Thymus (tissue), 11 donors: ENCODE data around the gene CHN2. TPM values are rescaled to one million over a fixed set of nuclear protein-coding genes. Genes with fewer than 3 reads are reported as not detected.

Experiments
- DNase-seq, 9 donors: peaks; one replicate each; pipeline ENCODE4 v3.0.0-alpha.2; 2013; ENCODE audit warnings: low spot score in 9 of 9, low read depth in 6 of 9, missing footprints in 1 of 9
- H3K27ac ChIP-seq, 2 donors: one replicate each; pipeline ENCODE4 v1.5.1; 2013; ENCODE audit warnings: control low read depth in 1 of 2, low read depth in 1 of 2, low read length in 1 of 2, mild to moderate bottlenecking in 1 of 2, moderate library complexity in 1 of 2
- H3K27me3 ChIP-seq, 2 donors: one replicate each; pipeline ENCODE4 v1.5.1; 2013; ENCODE audit warnings: low read length in 1 of 2; ENCODE audit not compliant: control insufficient read depth in 2 of 2, insufficient read depth in 1 of 2
- H3K36me3 ChIP-seq, 2 donors: one replicate each; pipeline ENCODE4 v1.5.1; 2013; ENCODE audit warnings: low read length in 1 of 2, mild to moderate bottlenecking in 1 of 2, moderate library complexity in 1 of 2; ENCODE audit not compliant: control insufficient read depth in 2 of 2, insufficient read depth in 2 of 2
- H3K4me1 ChIP-seq, 2 donors: one replicate each; pipeline ENCODE4 v1.5.1; 2013; ENCODE audit warnings: low read length in 2 of 2; ENCODE audit not compliant: control insufficient read depth in 2 of 2, insufficient read depth in 2 of 2
- H3K4me3 ChIP-seq, 2 donors: one replicate each; pipeline ENCODE4 v1.5.1; 2013; ENCODE audit warnings: low read length in 2 of 2, control low read depth in 1 of 2, mild to moderate bottlenecking in 1 of 2
- H3K9me3 ChIP-seq, 2 donors: one replicate each; pipeline ENCODE4 v1.5.1; 2013; ENCODE audit warnings: low read length in 1 of 2, mild to moderate bottlenecking in 1 of 2; ENCODE audit not compliant: control insufficient read depth in 2 of 2, insufficient read depth in 1 of 2
- WGBS: extraction: QIAGEN DNeasy Blood & Tissue Kit; methylation state at CpG from one replicate; pipeline ENCODE4 v1.1.7; 2013; 5-methylcytosine and 5-hydroxymethylcytosine counted together
- polyA plus RNA-seq: library from polyadenylated mRNA; stranded (reverse); fragments of 200-250 nt; gene quantifications from one replicate; pipeline ENCODE4 v1.2.3, GENCODE V29; 2013
- total RNA-seq: library from RNA; stranded (reverse); fragments of 120-200 nt; gene quantifications from one replicate; pipeline ENCODE4 v1.2.4, GENCODE V29; 2013
- donor health status: healthy.

CHN2 gene
- total and polyA plus RNA-seq, 2 donors = 5.9 to 6.5 TPM

DNA sequence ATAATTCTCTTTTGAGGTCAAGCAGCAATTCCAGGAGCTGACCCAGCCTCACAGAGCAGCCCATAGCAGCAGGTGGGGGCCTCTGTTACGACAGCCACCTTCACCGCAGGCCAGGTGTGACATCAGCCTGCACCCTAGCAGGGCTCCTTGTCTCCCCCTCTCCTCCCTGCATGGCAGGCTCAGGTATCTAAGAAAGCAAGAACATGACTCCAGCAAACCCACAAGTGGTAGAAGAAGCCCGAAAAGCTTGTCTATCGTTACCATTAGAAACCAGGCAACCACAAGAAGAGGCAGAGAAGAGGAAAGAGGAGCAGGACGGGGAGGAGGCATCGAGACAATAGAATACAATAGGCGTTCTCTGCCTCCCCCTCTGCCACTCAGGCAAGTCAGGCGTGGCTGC is 265.0 kb downstream of the CHN2 start:
- H3K4me3 ChIP-seq = no peak overlapping the region
- WGBS = 91% methylated on average over 8 of the region's 8 CpGs

DNA sequence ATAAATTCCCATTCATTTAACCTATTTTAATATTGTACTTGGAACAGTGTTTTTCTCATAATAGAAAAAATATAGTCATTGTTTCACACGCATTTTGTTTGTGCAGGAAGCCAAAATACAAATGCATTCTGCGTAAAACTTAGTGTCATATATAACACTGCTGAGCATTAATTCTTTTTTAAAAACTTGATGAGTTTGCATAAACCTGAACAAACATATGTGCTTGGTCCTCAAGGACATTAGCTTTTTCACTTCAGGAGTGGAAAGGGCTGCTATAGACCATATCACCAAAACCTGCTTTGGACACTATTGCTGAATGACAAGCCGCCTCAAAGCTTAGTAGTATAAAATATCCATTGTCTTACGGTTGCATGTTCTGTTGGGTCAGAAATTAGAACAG is 267.4 kb downstream of the CHN2 start:
- H3K9me3 ChIP-seq = no peaks in the 10 kb centered on the region
- no peaks in the 10 kb centered on the region for H3K36me3 ChIP-seq
- H3K4me3 ChIP-seq = no peak overlapping the region
- no peaks in the 10 kb centered on the region for H3K27me3 ChIP-seq
- DNase-seq = no peak
- 98% methylated on average over 4 of the region's 4 CpGs for WGBS
- H3K27ac ChIP-seq = no peak overlapping the region
- H3K4me1 ChIP-seq = no peaks in the 10 kb centered on the region

More for the DNA sequence above, 265.0 kb downstream of the CHN2 start:
- H3K27ac ChIP-seq = no peak overlapping the region
- DNase-seq = no peak
- H3K9me3 ChIP-seq = no peaks in the 10 kb centered on the region
- H3K27me3 ChIP-seq = no peaks in the 10 kb centered on the region
- H3K4me1 ChIP-seq = no peaks in the 10 kb centered on the region
- no peaks in the 10 kb centered on the region for H3K36me3 ChIP-seq

DNA sequence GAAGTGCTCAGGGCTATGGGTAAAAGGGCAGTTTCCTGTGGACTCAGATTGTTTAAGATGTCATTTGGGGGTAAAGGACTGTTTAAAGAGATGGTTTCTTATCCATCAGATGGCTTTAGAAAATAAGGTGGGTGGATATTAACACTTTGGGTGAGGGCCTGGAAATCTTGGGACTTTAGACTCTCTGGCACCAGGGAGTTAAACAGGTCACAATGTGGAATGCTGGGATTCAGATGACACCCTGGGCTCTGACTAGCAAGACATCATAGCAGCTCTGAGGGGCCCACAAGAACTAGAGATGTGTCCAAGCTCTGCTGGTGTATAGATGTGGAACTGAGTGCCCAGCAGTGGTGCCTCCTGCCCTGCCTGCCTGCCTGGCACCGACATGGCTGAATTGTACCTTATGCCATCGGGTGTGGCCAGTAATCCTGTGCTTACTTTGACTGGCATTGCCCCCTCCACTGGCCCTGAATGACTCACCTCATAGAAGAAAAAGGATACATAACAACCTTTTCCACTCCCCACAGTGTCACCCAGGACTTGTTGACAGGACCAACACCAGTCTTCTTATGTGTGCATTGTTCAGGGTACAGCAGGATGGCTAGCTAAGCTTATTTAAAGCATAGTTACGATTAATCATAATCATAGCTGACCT is 269.1 kb downstream of the CHN2 start:
- 98% methylated on average over 3 of the region's 3 CpGs for WGBS
- no peak for DNase-seq

DNA sequence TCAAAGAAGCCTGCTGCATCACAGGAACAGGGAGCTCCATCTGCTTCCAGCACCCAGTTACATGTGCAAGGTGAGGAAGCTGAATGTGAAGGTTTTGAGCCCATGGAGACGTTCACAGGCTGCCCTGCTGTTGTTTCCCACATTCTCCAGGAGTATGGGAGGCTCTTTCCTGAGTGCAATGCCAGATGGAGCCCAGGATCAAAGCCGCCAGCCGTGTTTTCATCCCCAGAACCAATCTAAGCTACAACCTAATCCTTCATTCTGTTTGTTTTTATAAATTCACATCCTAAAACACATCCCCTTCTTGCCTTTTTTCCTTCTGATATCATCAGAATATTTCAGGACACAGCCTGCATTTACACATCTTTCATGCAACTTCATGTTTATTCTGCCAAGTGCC is 270.2 kb downstream of the CHN2 start:
- no peaks in the 10 kb centered on the region for H3K9me3 ChIP-seq
- H3K27ac ChIP-seq = no peak overlapping the region
- H3K4me3 ChIP-seq = no peak overlapping the region
- no peaks in the 10 kb centered on the region for H3K36me3 ChIP-seq
- DNase-seq = no peak
- no peaks in the 10 kb centered on the region for H3K27me3 ChIP-seq
- 95% methylated on average over 3 of the region's 3 CpGs for WGBS
- H3K4me1 ChIP-seq = no peaks in the 10 kb centered on the region

More for the DNA sequence above, 269.1 kb downstream of the CHN2 start:
- H3K36me3 ChIP-seq = no peaks in the 10 kb centered on the region
- H3K9me3 ChIP-seq = no peaks in the 10 kb centered on the region
- no peaks in the 10 kb centered on the region for H3K27me3 ChIP-seq
- no peak overlapping the region for H3K4me3 ChIP-seq
- no peaks in the 10 kb centered on the region for H3K4me1 ChIP-seq
- no peak overlapping the region for H3K27ac ChIP-seq

DNA sequence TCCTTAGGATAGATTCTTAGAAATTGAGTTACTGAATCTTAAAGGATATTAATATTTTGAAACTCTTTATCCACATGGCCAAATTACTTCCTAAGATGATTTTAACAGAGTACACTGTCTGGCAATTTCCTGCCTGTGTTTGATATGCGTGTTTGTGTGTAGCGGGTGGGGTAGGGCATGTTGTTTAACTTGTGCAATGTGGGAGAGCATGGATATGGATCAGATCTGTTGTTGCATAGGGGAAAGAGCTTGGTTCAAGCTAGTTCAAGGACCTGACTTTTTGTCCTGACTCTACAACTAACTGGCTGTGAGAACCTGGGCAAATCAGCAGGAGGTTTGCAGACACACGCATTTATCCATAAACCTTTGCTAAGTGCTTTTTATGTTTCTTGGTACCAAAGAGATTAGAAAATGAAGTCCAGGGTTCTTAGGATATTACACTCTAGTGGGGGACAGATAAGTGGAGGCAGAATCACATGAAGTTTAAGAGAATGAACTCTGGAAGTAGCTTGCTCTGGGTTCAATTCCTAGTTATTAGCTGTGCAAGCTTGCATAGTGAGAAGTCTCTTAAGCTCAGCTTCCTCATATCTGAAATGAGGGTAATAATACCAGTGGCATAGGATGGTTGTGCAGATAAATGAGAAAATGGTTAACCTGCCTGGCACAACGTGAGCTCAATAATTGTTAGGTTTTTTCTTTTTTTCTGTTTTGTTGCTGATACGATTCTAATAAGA is 272.8 kb downstream of the CHN2 start:
- Histone ChIP-seq H3K36me3 (no peaks in the 10 kb centered on the region), H3K4me3 (no peak overlapping the region), H3K27ac (no peak overlapping the region), H3K9me3 (no peaks in the 10 kb centered on the region), H3K27me3 (no peaks in the 10 kb centered on the region), H3K4me1 (no peaks in the 10 kb centered on the region)
- no peak for DNase-seq
- WGBS = 96% methylated on average over 5 of the region's 5 CpGs

DNA sequence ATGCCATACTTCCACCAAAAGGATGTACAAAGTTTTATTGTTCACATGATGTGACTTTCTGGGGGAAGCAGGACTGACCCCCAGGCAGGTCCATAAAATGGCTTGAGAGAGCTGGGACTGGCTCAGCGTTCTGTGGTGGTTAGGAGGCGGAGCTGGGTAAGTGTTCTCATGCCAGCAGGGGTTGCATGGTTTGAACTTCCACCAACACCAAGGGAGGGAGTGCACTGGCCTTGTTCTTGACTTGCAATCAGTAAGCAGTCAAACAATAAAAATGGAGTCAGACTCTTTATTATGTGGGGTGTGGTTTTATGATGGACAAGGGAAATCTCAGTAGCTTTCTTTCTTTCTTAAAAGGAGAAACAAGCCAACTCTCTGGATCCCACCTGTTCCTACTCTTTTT is 273.6 kb downstream of the CHN2 start:
- no peaks in the 10 kb centered on the region for H3K9me3 ChIP-seq
- no peaks in the 10 kb centered on the region for H3K27me3 ChIP-seq
- WGBS = 96% methylated on average over 2 of the region's 2 CpGs
- H3K4me3 ChIP-seq = no peak overlapping the region
- no peak overlapping the region for H3K27ac ChIP-seq
- DNase-seq = no peak
- no peaks in the 10 kb centered on the region for H3K36me3 ChIP-seq
- H3K4me1 ChIP-seq = no peaks in the 10 kb centered on the region

DNA sequence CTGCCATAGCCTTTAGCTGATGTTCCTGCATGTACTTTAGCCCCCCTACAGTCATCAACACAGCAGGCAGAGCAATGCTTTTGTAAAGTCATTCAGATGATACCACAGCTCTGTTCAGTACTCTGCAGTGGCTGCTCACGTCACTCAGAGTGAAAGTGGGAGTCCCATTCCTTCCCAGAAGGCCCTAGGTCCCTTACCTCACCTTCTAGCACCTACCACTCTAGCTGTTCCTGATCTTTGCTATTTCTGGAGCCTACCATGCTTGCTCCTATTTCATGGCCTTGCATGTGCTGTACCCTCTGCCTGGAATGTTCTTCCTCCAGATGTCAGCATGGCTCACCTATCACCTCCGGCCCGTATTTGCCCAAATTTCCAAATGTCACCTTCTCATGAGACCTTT is 274.7 kb downstream of the CHN2 start:
- no peak for DNase-seq
- Histone ChIP-seq H3K9me3 (no peaks in the 10 kb centered on the region), H3K36me3 (no peaks in the 10 kb centered on the region), H3K27ac (no peak overlapping the region), H3K4me3 (no peak overlapping the region), H3K4me1 (no peaks in the 10 kb centered on the region), H3K27me3 (no peaks in the 10 kb centered on the region)
- WGBS = 97% methylated on average over 3 of the region's 3 CpGs

DNA sequence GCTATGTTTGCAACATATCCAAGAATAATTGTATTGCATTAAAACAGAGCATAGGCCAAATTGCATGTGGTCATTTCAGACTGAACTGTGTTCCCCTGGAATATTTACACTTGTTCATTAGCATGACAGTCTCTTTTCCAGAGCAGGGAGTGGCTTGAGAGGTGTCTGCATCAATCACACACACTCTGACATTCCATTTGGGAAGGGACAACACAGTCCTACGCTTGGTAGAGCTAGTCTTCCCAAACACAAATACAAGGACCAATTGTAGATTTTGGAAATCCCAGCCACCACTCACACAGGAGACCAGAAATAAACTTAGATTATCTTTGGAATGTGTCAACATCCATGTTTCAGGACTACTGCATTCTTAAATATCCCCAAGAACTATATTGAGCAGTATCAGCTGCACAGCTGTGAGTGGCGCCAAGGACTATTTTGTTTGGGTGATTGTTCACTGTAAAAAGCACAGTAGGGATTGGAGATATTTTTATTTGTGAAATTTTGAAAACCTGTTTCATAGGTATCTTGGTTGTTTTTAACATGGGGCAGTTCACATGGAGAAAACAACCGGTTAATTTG is 275.5 kb downstream of the CHN2 start:
- Histone ChIP-seq H3K4me3 (no peak overlapping the region), H3K27ac (no peak overlapping the region), H3K4me1 (no peaks in the 10 kb centered on the region), H3K27me3 (no peaks in the 10 kb centered on the region), H3K9me3 (no peaks in the 10 kb centered on the region), H3K36me3 (no peaks in the 10 kb centered on the region)
- no peak for DNase-seq
- WGBS = 98% methylated on average over 3 of the region's 3 CpGs

DNA sequence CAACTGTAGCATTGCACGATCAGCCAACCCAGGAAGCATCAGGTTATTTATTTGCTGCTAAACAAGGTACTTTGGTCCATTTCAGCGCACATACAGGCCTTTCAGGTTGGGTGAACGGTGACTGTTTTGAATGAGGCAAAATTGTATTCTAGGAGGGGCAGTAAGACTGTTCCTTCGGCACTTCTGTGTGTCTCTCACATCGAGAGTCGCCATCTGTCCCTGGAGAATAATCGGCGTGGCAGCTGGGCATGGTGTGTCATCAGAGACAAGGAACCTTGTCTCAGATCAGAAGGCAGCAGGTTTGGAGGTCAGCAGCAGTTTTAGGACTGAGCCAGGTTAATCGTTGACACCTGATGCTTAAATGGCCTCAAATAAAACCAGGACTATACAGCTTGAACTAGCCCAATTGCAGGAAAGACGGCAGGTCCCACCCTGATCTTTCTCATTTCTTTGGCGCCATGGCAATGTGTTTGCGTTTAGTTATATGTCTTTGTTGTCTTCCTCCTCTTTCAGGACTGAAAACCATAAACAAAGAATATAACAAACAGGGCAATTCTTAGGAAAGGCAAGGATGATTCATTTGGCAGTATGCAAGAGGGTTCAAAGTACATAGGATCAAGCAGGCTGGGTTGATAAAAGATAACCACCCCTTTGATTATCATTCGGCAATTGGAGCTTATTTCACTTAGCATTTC is 277.0 kb downstream of the CHN2 start:
- H3K27ac ChIP-seq = no peak overlapping the region
- H3K4me3 ChIP-seq = no peak overlapping the region
- DNase-seq = no peak
- no peaks in the 10 kb centered on the region for H3K36me3 ChIP-seq
- no peaks in the 10 kb centered on the region for H3K4me1 ChIP-seq
- H3K27me3 ChIP-seq = no peaks in the 10 kb centered on the region
- WGBS = 92% methylated on average over 13 of the region's 13 CpGs
- H3K9me3 ChIP-seq = no peaks in the 10 kb centered on the region
